ENCODE data around the gene RAD51B.

RAD51B gene

GRCh38 chr14:68627050-68627867 lies 807.7 kb downstream of the RAD51B start:
- DNase-seq (ENCODE audit: low read depth) = peak; percentile 59
- no peak overlapping the region for H3K4me3 ChIP-seq (ENCODE audit: low read length)
- no peak for TF ChIP-seq CTCF (conservative IDR thresholded peaks at IDR 0.05; ENCODE audit: low read depth, low read length)

- DNase-seq (ENCODE audit: low read depth) = peak; percentile 63
- no peak for TF ChIP-seq CTCF (conservative IDR thresholded peaks at IDR 0.05; ENCODE audit: low read depth, low read length)
- H3K4me3 ChIP-seq (ENCODE audit: low read length) = peak overlapping the region; percentile 32
Observed at GRCh38 chr14:68627868-68628604, 808.5 kb downstream of the RAD51B start.

GRCh38 chr14:68628605-68629310 lies 809.2 kb downstream of the RAD51B start:
- no peak for TF ChIP-seq CTCF (conservative IDR thresholded peaks at IDR 0.05; ENCODE audit: low read depth, low read length)
- H3K4me3 ChIP-seq (ENCODE audit: low read length) = no peak overlapping the region
- DNase-seq (ENCODE audit: low read depth) = no peak

GRCh38 chr14:68630081-68630571 lies 810.5 kb downstream of the RAD51B start:
- DNase-seq (ENCODE audit: low read depth) = peak; percentile 71
- no peak overlapping the region for H3K4me3 ChIP-seq (ENCODE audit: low read length)
- TF ChIP-seq CTCF (conservative IDR thresholded peaks at IDR 0.05; ENCODE audit: low read depth, low read length) = no peak

GRCh38 chr14:68630611-68631393 lies 811.2 kb downstream of the RAD51B start:
- peak; percentile 80 for DNase-seq (ENCODE audit: low read depth)
- TF ChIP-seq CTCF (conservative IDR thresholded peaks at IDR 0.05; ENCODE audit: low read depth, low read length) = peak; percentile 15

GRCh38 chr14:68631394-68632053 lies 811.9 kb downstream of the RAD51B start:
- H3K4me3 ChIP-seq (ENCODE audit: low read length) = no peak overlapping the region
- TF ChIP-seq CTCF (conservative IDR thresholded peaks at IDR 0.05; ENCODE audit: low read depth, low read length) = no peak
- no peak for DNase-seq (ENCODE audit: low read depth)

More at GRCh38 chr14:68630611-68631393, 811.2 kb downstream of the RAD51B start:
- no peak overlapping the region for H3K4me3 ChIP-seq (ENCODE audit: low read length)
